IMR-90 (cell line): ENCODE data around the gene MGAT3. TPM values are rescaled to one million over a fixed set of nuclear protein-coding genes. Genes with fewer than 3 reads are reported as not detected.
A peak's percentile ranks its signal among the peaks of the same experiment; 100 is the strongest.

Experiments
- ATAC-seq: fragments of 200-7000 bp; cut with Tn5 transposase; 2 replicates; pipeline ENCODE4 v1.9.1; 2020; ENCODE audit warnings: low read depth, mild to moderate bottlenecking, moderate library complexity
- BruUV-seq: library from RNA; stranded (reverse); fragments of 400-500 nt; replicated peaks from 2 replicates; lab custom pipeline; 2021; lab: Mats Ljungman, UMichigan
- CTCF ChIA-PET: fragments of 300-600 bp; formaldehyde crosslinking; extraction: SDS; loops from one replicate; lab custom pipeline; 2021; ENCODE audit warnings: antibody characterized with exemption; lab: Yijun Ruan, JAX
- POLR2A ChIA-PET: fragments of 300-600 bp; sonication (Branson Sonifier 250); formaldehyde crosslinking; loops from one replicate; lab custom pipeline; 2022; ENCODE audit warnings: antibody characterized with exemption; ENCODE audit not compliant: unreplicated experiment; lab: Charles Lee
- DNase-seq: peaks from one replicate; pipeline ENCODE4 v3.0.0; 2013
- H2AFZ ChIP-seq: replicated peaks from 2 replicates; pipeline ENCODE3; 2013; ENCODE audit warnings: low read length, mild to moderate bottlenecking; ENCODE audit not compliant: poor library complexity
- H2AK5ac ChIP-seq: 2 replicates; pipeline ENCODE4 v1.6.1; 2013; ENCODE audit warnings: low read depth, low read length, inconsistent platforms
- H2AK9ac ChIP-seq: replicated peaks from 2 replicates; pipeline ENCODE3; 2013; ENCODE audit warnings: mild to moderate bottlenecking, low read depth, low read length, moderate library complexity; ENCODE audit not compliant: poor library complexity
- H2BK120ac ChIP-seq: 2 replicates; pipeline ENCODE4 v1.6.1; 2013; ENCODE audit warnings: low read depth, low read length, inconsistent platforms
- H2BK15ac ChIP-seq: 3 replicates; pipeline ENCODE4 v1.6.1; 2013; ENCODE audit warnings: low read depth, low read length, inconsistent platforms
- H2BK20ac ChIP-seq: 2 replicates; pipeline ENCODE4 v1.6.1; 2013; ENCODE audit warnings: low read depth, mild to moderate bottlenecking, inconsistent platforms, low read length, moderate library complexity
- H2BK5ac ChIP-seq: 2 replicates; pipeline ENCODE4 v1.6.1; 2013; ENCODE audit warnings: mild to moderate bottlenecking, low read depth, low read length, inconsistent platforms; ENCODE audit not compliant: poor library complexity, severe bottlenecking
- H3K14ac ChIP-seq: replicated peaks from 2 replicates; pipeline ENCODE4 v1.6.1; 2013; ENCODE audit warnings: low read depth, low read length, inconsistent platforms
- H3K18ac ChIP-seq: 2 replicates; pipeline ENCODE4 v1.6.1; 2013; ENCODE audit warnings: low read depth, low read length, control low read depth
- H3K23ac ChIP-seq: 2 replicates; pipeline ENCODE4 v1.6.1; 2013; ENCODE audit warnings: low read depth, low read length, inconsistent platforms
- H3K27ac ChIP-seq: 2 replicates; pipeline ENCODE4 v1.5.1; 2013; ENCODE audit warnings: mild to moderate bottlenecking, control low read depth, low read length; ENCODE audit not compliant: insufficient read depth
- H3K27me3 ChIP-seq: 2 replicates; pipeline ENCODE4 v1.6.1; 2013; ENCODE audit warnings: low read length; ENCODE audit not compliant: control insufficient read depth, insufficient read depth
- H3K36me3 ChIP-seq: 2 replicates; pipeline ENCODE4 v1.6.1; 2013; ENCODE audit warnings: low read length, mixed read lengths; ENCODE audit not compliant: control insufficient read depth, insufficient read depth
- H3K4ac ChIP-seq: 2 replicates; pipeline ENCODE4 v1.6.1; 2013; ENCODE audit warnings: low read depth, low read length, inconsistent platforms
- H3K4me1 ChIP-seq: 2 replicates; pipeline ENCODE4 v1.6.1; 2013; ENCODE audit warnings: low read length, mixed read lengths; ENCODE audit not compliant: control insufficient read depth, insufficient read depth
- H3K4me2 ChIP-seq: 2 replicates; pipeline ENCODE4 v1.6.1; 2013; ENCODE audit warnings: low read depth, mild to moderate bottlenecking, control low read depth, low read length, moderate library complexity
- H3K4me3 ChIP-seq: 2 replicates; pipeline ENCODE4 v1.5.1; 2013; ENCODE audit warnings: low read depth, mild to moderate bottlenecking, control low read depth, low read length, moderate library complexity; ENCODE audit not compliant: insufficient read depth
- H3K56ac ChIP-seq: 2 replicates; pipeline ENCODE4 v1.6.1; 2013; ENCODE audit warnings: low read length, inconsistent platforms; ENCODE audit not compliant: insufficient read depth; ENCODE audit errors: extremely low read depth
- H3K79me1 ChIP-seq, 2 experiments: 2 replicates each; pipeline ENCODE4 v1.6.1; 2013; ENCODE audit warnings: low read length in 2 of 2, inconsistent platforms in 1 of 2, low read depth in 1 of 2
- H3K9ac ChIP-seq: 2 replicates; pipeline ENCODE4 v1.6.1; 2013; ENCODE audit warnings: low read depth, low read length, control low read depth
- H3K9me1 ChIP-seq: 2 replicates; pipeline ENCODE4 v1.6.1; 2013; ENCODE audit warnings: low read length, inconsistent platforms; ENCODE audit not compliant: insufficient read depth
- H3K9me3 ChIP-seq: 2 replicates; pipeline ENCODE4 v1.6.1; 2013; ENCODE audit warnings: low read length; ENCODE audit not compliant: control insufficient read depth, insufficient read depth
- H4K20me1 ChIP-seq: 2 replicates; pipeline ENCODE4 v1.6.1; 2013; ENCODE audit warnings: low read length, inconsistent platforms; ENCODE audit not compliant: insufficient read depth
- H4K5ac ChIP-seq: 2 replicates; pipeline ENCODE4 v1.6.1; 2013; ENCODE audit warnings: mild to moderate bottlenecking, low read depth, low read length, control low read depth
- H4K8ac ChIP-seq, 2 experiments: 2 replicates each; pipeline ENCODE4 v1.6.1; 2013; ENCODE audit warnings: low read depth in 2 of 2, low read length in 2 of 2, control low read depth in 1 of 2, inconsistent platforms in 1 of 2
- H4K91ac ChIP-seq: 2 replicates; pipeline ENCODE4 v1.6.1; 2013; ENCODE audit warnings: low read depth, low read length, inconsistent platforms; ENCODE audit not compliant: insufficient read depth
- BHLHE40 ChIP-seq: fragments of 150-350 bp; IDR thresholded peaks from 2 replicates; pipeline ENCODE4 v1.6.1; 2016; ENCODE audit warnings: mild to moderate bottlenecking, low read depth, low read length
- CEBPB ChIP-seq: IDR thresholded peaks from 2 replicates; pipeline ENCODE4 v1.6.1; 2012; ENCODE audit warnings: low read depth, low read length, improper control_type of control experiment
- CHD1 ChIP-seq: IDR thresholded peaks from 2 replicates; pipeline ENCODE4 v1.6.1; 2012; ENCODE audit warnings: low read depth, low read length, improper control_type of control experiment
- FOS ChIP-seq: fragments of 150-350 bp; IDR thresholded peaks from 2 replicates; pipeline ENCODE4 v1.6.1; 2016; ENCODE audit warnings: low read depth, low read length
- MAFK ChIP-seq: IDR thresholded peaks from 2 replicates; pipeline ENCODE4 v1.6.1; 2012; ENCODE audit warnings: low read depth, low read length, improper control_type of control experiment
- MAZ ChIP-seq: IDR thresholded peaks from 2 replicates; pipeline ENCODE4 v1.6.1; 2012; ENCODE audit warnings: low read depth, mild to moderate bottlenecking, low read length, improper control_type of control experiment, moderate library complexity, borderline replicate concordance
- POLR2A ChIP-seq: IDR thresholded peaks from 2 replicates; pipeline ENCODE4 v1.6.1; 2012; ENCODE audit warnings: mild to moderate bottlenecking, low read depth, low read length
- RFX5 ChIP-seq: IDR thresholded peaks from 2 replicates; pipeline ENCODE4 v1.8.0; 2012; ENCODE audit warnings: low read depth, mild to moderate bottlenecking, low read length, moderate library complexity
- SMC3 ChIP-seq: fragments of 150-350 bp; IDR thresholded peaks from 2 replicates; pipeline ENCODE4 v1.6.1; 2016; ENCODE audit warnings: low read depth, mild to moderate bottlenecking, antibody characterized with exemption, low read length, moderate library complexity
- WGBS, 2 experiments: methylation state at CpG; one replicate each; pipeline versions ENCODE4 v1.1.5 to v1.1.7; 2013; ENCODE audit warnings: missing lambda C conversion rate in 2 of 2; ENCODE audit not compliant: insufficient read length in 1 of 2; ENCODE audit errors: extremely low coverage in 2 of 2; 5-methylcytosine and 5-hydroxymethylcytosine counted together
- dilution Hi-C: fragments of 300-500 bp; cut with HindIII; formaldehyde crosslinking; loops from one replicate; pipeline ENCODE4 v1.14.3; 2018; ENCODE audit warnings: low sequenced_read_pairs; ENCODE audit not compliant: unreplicated experiment
- in situ Hi-C: fragments of 300-500 bp; cut with MboI; formaldehyde crosslinking; loops from 3 replicates; pipeline ENCODE4 v1.14.3; 2019; ENCODE audit warnings: low sequenced_read_pairs, inconsistent platforms, mixed read lengths
- intact Hi-C: fragments of 100-400 bp; cut with micrococcal nuclease; formaldehyde crosslinking; loops from 2 replicates; pipeline ENCODE4 v1.10.0; 2022
- polyA plus RNA-seq, 3 experiments: library from polyadenylated mRNA; depleted of rRNA; stranded (reverse); fragments of >200 nt; gene quantifications; 2 replicates each; pipeline ENCODE4 v1.2.3, GENCODE V29; 2012; ENCODE audit warnings: low replicate concordance in 1 of 3
- total RNA-seq: library from RNA; depleted of rRNA; stranded (reverse); fragments of >200 nt; gene quantifications from 2 replicates; pipeline ENCODE4 v1.2.3, GENCODE V29; 2012
- TF ChIP-seq, protein P1 (sequence below): conservative IDR thresholded peaks from 2 replicates; pipeline ENCODE4 v1.5.1; 2012; ENCODE audit warnings: mild to moderate bottlenecking, low read depth, low read length, improper control_type of control experiment
- TF ChIP-seq, protein P2 (sequence below): fragments of 150-350 bp; IDR thresholded peaks from 2 replicates; pipeline ENCODE4 v1.6.1; 2017; ENCODE audit warnings: mild to moderate bottlenecking, antibody characterized with exemption, low read length, low read depth
- TF ChIP-seq, protein P3 (sequence below): fragments of 150-350 bp; IDR thresholded peaks from 2 replicates; pipeline ENCODE4 v1.6.1; 2016; ENCODE audit warnings: low read depth, mild to moderate bottlenecking, low read length, moderate library complexity, borderline replicate concordance

The MGAT3 gene
- total and polyA plus RNA-seq, 2 of the 4 experiments (the other 2 are of a cell fraction), result 0.36 to 1.1 TPM

DNA sequence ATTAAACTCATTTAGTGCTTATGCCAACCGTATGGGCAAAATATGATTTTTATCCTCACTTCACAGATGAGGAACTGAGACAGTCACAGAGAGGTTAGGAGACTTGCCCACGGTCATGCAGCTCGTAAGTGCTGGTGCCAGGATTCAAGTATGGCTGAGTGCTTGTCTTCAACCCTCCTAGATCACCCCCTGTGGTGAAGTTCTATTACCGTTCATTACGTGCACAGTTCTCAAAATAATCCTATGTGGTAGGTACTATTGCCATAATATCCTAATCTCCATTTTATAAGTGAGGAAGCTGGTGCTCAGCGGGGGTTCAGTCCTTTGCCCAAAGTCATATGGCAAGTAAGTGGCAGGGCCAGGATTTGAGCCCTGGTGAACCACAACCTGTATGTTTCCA is 46.8 kb downstream of the MGAT3 start:
- H3K9me1 ChIP-seq, result peaks cover 6% of the 10 kb centered on the region
- peaks cover 31% of the 10 kb centered on the region for H3K36me3 ChIP-seq
- no peak overlapping the region for H2BK15ac ChIP-seq
- no TSS peak for BruUV-seq
- H4K91ac ChIP-seq, result no peak overlapping the region
- 100% methylated on average over 1 of the region's 6 CpGs; no CpG with 5 or more reads in 1 of the 2 experiments for WGBS, 2 experiments
- TF ChIP-seq POLR2A (no peak), MAFK (no peak), CEBPB (no peak), RFX5 (no peak), CHD1 (no peak), SMC3 (no peak), MAZ (no peak), FOS (no peak), BHLHE40 (no peak)
- TF ChIP-seq, protein P1, sequence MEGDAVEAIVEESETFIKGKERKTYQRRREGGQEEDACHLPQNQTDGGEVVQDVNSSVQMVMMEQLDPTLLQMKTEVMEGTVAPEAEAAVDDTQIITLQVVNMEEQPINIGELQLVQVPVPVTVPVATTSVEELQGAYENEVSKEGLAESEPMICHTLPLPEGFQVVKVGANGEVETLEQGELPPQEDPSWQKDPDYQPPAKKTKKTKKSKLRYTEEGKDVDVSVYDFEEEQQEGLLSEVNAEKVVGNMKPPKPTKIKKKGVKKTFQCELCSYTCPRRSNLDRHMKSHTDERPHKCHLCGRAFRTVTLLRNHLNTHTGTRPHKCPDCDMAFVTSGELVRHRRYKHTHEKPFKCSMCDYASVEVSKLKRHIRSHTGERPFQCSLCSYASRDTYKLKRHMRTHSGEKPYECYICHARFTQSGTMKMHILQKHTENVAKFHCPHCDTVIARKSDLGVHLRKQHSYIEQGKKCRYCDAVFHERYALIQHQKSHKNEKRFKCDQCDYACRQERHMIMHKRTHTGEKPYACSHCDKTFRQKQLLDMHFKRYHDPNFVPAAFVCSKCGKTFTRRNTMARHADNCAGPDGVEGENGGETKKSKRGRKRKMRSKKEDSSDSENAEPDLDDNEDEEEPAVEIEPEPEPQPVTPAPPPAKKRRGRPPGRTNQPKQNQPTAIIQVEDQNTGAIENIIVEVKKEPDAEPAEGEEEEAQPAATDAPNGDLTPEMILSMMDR, result no peak
- TF ChIP-seq, protein P2, sequence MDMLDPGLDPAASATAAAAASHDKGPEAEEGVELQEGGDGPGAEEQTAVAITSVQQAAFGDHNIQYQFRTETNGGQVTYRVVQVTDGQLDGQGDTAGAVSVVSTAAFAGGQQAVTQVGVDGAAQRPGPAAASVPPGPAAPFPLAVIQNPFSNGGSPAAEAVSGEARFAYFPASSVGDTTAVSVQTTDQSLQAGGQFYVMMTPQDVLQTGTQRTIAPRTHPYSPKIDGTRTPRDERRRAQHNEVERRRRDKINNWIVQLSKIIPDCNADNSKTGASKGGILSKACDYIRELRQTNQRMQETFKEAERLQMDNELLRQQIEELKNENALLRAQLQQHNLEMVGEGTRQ, result no peak
- TF ChIP-seq, protein P3, sequence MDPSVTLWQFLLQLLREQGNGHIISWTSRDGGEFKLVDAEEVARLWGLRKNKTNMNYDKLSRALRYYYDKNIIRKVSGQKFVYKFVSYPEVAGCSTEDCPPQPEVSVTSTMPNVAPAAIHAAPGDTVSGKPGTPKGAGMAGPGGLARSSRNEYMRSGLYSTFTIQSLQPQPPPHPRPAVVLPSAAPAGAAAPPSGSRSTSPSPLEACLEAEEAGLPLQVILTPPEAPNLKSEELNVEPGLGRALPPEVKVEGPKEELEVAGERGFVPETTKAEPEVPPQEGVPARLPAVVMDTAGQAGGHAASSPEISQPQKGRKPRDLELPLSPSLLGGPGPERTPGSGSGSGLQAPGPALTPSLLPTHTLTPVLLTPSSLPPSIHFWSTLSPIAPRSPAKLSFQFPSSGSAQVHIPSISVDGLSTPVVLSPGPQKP, result no peak
- no peak overlapping the region for H4K5ac ChIP-seq
- ChIA-PET POLR2A (no interaction called here), CTCF (interaction anchor here (1.6 kb wide), 1 partner anchor 11 kb away, joined by 6 read pairs; no protein-coding TSS in a partner anchor)
- in situ Hi-C loops (no loop called here), intact Hi-C loops (loop anchor here (2.0 kb wide), 1 partner anchor 15 kb away; no protein-coding TSS in a partner anchor), dilution Hi-C loops (no loop called here)
- no peak overlapping the region for H3K18ac ChIP-seq
- H2BK120ac ChIP-seq, result no peak overlapping the region
- H3K9me3 ChIP-seq, result no peaks in the 10 kb centered on the region
- H3K56ac ChIP-seq, result no peak overlapping the region
- no peak overlapping the region for H3K27ac ChIP-seq
- no peak overlapping the region for H3K4ac ChIP-seq
- H3K23ac ChIP-seq, result no peak overlapping the region
- no peak for DNase-seq
- peaks cover 29 to 62% of the 10 kb centered on the region in 2 experiments for H3K79me1 ChIP-seq
- H3K4me3 ChIP-seq, result no peak overlapping the region
- no peak overlapping the region for H2AK9ac ChIP-seq
- H3K14ac ChIP-seq, result no peak overlapping the region
- no peaks in the 10 kb centered on the region for H3K27me3 ChIP-seq
- H2BK20ac ChIP-seq, result no peak overlapping the region
- no peak overlapping the region for H2BK5ac ChIP-seq
- no peak overlapping the region for H2AFZ ChIP-seq
- H3K4me2 ChIP-seq, result peak overlapping the region; percentile 46; the same call in 1 of the 2 replicates
- ATAC-seq, result no peak
- H4K20me1 ChIP-seq, result peaks cover 18% of the 10 kb centered on the region; the same call in 1 of the 2 replicates
- peaks cover 10% of the 10 kb centered on the region for H3K4me1 ChIP-seq
- peak overlapping the region; percentile 85; the same call in 1 of the 2 replicates for H3K9ac ChIP-seq
- H4K8ac ChIP-seq, result no peak overlapping the region; a peak in 1 of 4 replicates
- H2AK5ac ChIP-seq, result no peak overlapping the region
